DOHH2 (cell line): ENCODE data around the gene CFAP52.
"Not testable (repeated sequence)": the region's sequence is repeated elsewhere in the genome, so short reads cannot be mapped to it uniquely, and the experiment has no call there.

Source experiments
- H3F3A ChIP-seq: fragments of 200-600 bp; sonication (generic), shearing (Covaris generic); 2 replicates; pipeline ENCODE4 v1.6.0; 2016; ENCODE audit warnings: antibody characterized with exemption, mild to moderate bottlenecking; ENCODE audit not compliant: control insufficient read depth, insufficient read depth
- H3K27ac ChIP-seq: fragments of 200-600 bp; sonication (generic); 2 replicates; pipeline ENCODE4 v1.5.1; 2014; ENCODE audit warnings: low read depth, mild to moderate bottlenecking, low read length, moderate library complexity
- H3K27me3 ChIP-seq: fragments of 200-600 bp; sonication (generic); 2 replicates; pipeline ENCODE4 v1.6.1; 2014; ENCODE audit warnings: mild to moderate bottlenecking, low read length, mixed read lengths; ENCODE audit not compliant: control insufficient read depth
- H3K36me3 ChIP-seq: fragments of 200-600 bp; sonication (generic); 2 replicates; pipeline ENCODE4 v1.6.1; 2014; ENCODE audit warnings: mild to moderate bottlenecking, low read length, moderate library complexity, mixed read lengths; ENCODE audit not compliant: control insufficient read depth
- H3K4me1 ChIP-seq: fragments of 200-600 bp; sonication (generic); 2 replicates; pipeline ENCODE4 v1.6.1; 2014; ENCODE audit warnings: mild to moderate bottlenecking, low read length, mixed read lengths; ENCODE audit not compliant: control insufficient read depth
- H3K4me2 ChIP-seq: fragments of 200-600 bp; sonication (generic); 2 replicates; pipeline ENCODE4 v1.6.0; 2014; ENCODE audit warnings: mild to moderate bottlenecking, low read length, moderate library complexity
- H3K4me3 ChIP-seq: fragments of 200-600 bp; sonication (generic); 2 replicates; pipeline ENCODE4 v1.5.1; 2014; ENCODE audit warnings: mild to moderate bottlenecking, low read length, mixed read lengths
- H3K79me2 ChIP-seq: fragments of 200-600 bp; sonication (generic); 2 replicates; pipeline ENCODE4 v1.6.1; 2014; ENCODE audit warnings: mild to moderate bottlenecking, low read length, mixed read lengths; ENCODE audit not compliant: control insufficient read depth
- H3K9me2 ChIP-seq: fragments of 200-600 bp; sonication (generic); replicated peaks from 2 replicates; pipeline ENCODE4 v1.6.1; 2014; ENCODE audit warnings: mild to moderate bottlenecking, low read length, mixed read lengths; ENCODE audit not compliant: control insufficient read depth
- H3K9me3 ChIP-seq: fragments of 200-600 bp; sonication (generic); 2 replicates; pipeline ENCODE4 v1.6.1; 2014; ENCODE audit warnings: antibody characterized with exemption, low read length, mixed read lengths; ENCODE audit not compliant: control insufficient read depth, insufficient read depth
- H4K20me1 ChIP-seq: fragments of 200-600 bp; sonication (generic); 2 replicates; pipeline ENCODE4 v1.6.0; 2014; ENCODE audit warnings: low read depth, mild to moderate bottlenecking, antibody characterized with exemption, low read length, moderate library complexity; ENCODE audit not compliant: control insufficient read depth, insufficient read depth
- EZH2phosphoT487 ChIP-seq: fragments of 200-600 bp; sonication (generic); IDR thresholded peaks from 2 replicates; pipeline ENCODE4 v1.6.1; 2017; ENCODE audit warnings: borderline replicate concordance, mild to moderate bottlenecking, antibody characterized with exemption, low read length, moderate library complexity, mixed read lengths
- TF ChIP-seq, protein P1 (sequence below): fragments of 200-600 bp; sonication (generic); IDR thresholded peaks from one replicate; pipeline ENCODE4 v1.5.1; 2014; ENCODE audit warnings: antibody characterized with exemption, mild to moderate bottlenecking, low read depth, low read length; ENCODE audit not compliant: poor library complexity, severe bottlenecking

CFAP52 gene

GRCh38 chr17:9606453-9606852 lies 30.0 kb downstream of the CFAP52 start:
- no peaks in the 10 kb centered on the region for H3K36me3 ChIP-seq
- no peak overlapping the region for H3K27ac ChIP-seq
- no peaks in the 10 kb centered on the region for H4K20me1 ChIP-seq
- no peaks in the 10 kb centered on the region for H3K27me3 ChIP-seq
- H3K79me2 ChIP-seq, result no peaks in the 10 kb centered on the region
- TF ChIP-seq, protein P1, sequence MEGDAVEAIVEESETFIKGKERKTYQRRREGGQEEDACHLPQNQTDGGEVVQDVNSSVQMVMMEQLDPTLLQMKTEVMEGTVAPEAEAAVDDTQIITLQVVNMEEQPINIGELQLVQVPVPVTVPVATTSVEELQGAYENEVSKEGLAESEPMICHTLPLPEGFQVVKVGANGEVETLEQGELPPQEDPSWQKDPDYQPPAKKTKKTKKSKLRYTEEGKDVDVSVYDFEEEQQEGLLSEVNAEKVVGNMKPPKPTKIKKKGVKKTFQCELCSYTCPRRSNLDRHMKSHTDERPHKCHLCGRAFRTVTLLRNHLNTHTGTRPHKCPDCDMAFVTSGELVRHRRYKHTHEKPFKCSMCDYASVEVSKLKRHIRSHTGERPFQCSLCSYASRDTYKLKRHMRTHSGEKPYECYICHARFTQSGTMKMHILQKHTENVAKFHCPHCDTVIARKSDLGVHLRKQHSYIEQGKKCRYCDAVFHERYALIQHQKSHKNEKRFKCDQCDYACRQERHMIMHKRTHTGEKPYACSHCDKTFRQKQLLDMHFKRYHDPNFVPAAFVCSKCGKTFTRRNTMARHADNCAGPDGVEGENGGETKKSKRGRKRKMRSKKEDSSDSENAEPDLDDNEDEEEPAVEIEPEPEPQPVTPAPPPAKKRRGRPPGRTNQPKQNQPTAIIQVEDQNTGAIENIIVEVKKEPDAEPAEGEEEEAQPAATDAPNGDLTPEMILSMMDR, result no peak
- no peak overlapping the region for H3K4me2 ChIP-seq
- no peaks in the 10 kb centered on the region for H3F3A ChIP-seq
- H3K9me2 ChIP-seq, result no peaks in the 10 kb centered on the region
- H3K4me3 ChIP-seq, result no peak overlapping the region
- H3K9me3 ChIP-seq, result no peaks in the 10 kb centered on the region
- no peaks in the 10 kb centered on the region for H3K4me1 ChIP-seq

GRCh38 chr17:9607058-9607457 lies 30.6 kb downstream of the CFAP52 start:
- H3K27me3 ChIP-seq, H3K4me2 ChIP-seq, H3K79me2 ChIP-seq, H3K27ac ChIP-seq, H3K4me3 ChIP-seq, H3K4me1 ChIP-seq, H3K9me3 ChIP-seq, H3K9me2 ChIP-seq, H4K20me1 ChIP-seq, H3K36me3 ChIP-seq, H3F3A ChIP-seq: not testable (repeated sequence)

DNA sequence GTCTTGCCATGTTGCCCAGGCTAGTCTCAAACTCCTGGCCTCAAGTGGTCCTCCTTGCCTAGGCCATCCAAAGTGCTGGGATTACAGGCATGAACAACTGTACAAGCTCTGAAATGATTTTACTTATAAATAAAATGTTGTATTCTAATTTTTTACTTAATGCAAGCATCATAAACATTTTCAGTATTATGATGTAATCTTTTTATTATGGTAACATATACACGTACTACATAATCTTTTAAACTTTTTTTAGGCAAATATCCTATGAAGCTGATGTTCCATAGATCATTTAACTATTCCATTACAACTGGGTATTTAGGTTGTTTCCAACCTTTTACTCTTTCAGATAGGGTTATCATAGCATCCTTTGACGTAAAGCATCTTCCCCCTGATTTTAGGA lies 35.1 kb downstream of the CFAP52 start:
- TF ChIP-seq, protein P1, result no peak
- no peak for TF ChIP-seq EZH2phosphoT487
- no peak overlapping the region for H3K4me2 ChIP-seq
- H3K36me3 ChIP-seq, result no peaks in the 10 kb centered on the region
- H3K4me3 ChIP-seq, result no peak overlapping the region
- no peaks in the 10 kb centered on the region for H3K79me2 ChIP-seq
- no peaks in the 10 kb centered on the region for H3K9me2 ChIP-seq
- H3F3A ChIP-seq, result no peaks in the 10 kb centered on the region
- H3K9me3 ChIP-seq, result no peaks in the 10 kb centered on the region
- H3K27ac ChIP-seq, result no peak overlapping the region
- no peaks in the 10 kb centered on the region for H4K20me1 ChIP-seq
- no peaks in the 10 kb centered on the region for H3K4me1 ChIP-seq
- H3K27me3 ChIP-seq, result no peaks in the 10 kb centered on the region

DNA sequence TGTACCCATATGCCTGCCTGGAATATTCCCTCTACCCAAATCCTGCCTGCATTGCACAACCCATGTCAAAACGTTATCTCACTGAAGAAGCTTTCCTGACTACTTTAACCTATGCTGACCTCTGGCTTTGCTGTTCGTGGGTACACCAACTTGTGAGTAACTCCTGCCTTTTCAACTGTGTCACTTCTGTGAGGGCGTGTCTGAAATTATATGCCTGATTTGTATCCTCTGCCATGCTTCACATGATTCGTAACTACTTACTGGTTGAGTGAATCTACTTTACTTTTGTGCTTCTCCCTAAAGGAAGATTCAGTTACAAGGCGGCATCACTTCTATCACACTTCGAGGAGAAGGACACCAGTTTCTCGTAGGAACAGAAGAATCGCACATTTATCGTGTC lies 35.6 kb downstream of the CFAP52 start:
- H3K27ac ChIP-seq, result no peak overlapping the region
- no peaks in the 10 kb centered on the region for H4K20me1 ChIP-seq
- H3K4me2 ChIP-seq, result no peak overlapping the region
- H3K4me3 ChIP-seq, result no peak overlapping the region
- H3K9me2 ChIP-seq, result no peaks in the 10 kb centered on the region
- H3K9me3 ChIP-seq, result no peaks in the 10 kb centered on the region
- H3K36me3 ChIP-seq, result no peaks in the 10 kb centered on the region
- H3K4me1 ChIP-seq, result no peaks in the 10 kb centered on the region
- no peaks in the 10 kb centered on the region for H3F3A ChIP-seq
- H3K27me3 ChIP-seq, result no peaks in the 10 kb centered on the region
- no peaks in the 10 kb centered on the region for H3K79me2 ChIP-seq
- no peak for TF ChIP-seq EZH2phosphoT487
- TF ChIP-seq, protein P1, result no peak
